Measurements from ENCODE around the gene SMG1. TPM values are rescaled to one million over a fixed set of nuclear protein-coding genes. Genes with fewer than 3 reads are reported as not detected.

SMG1 gene
- total and polyA plus RNA-seq, 10 of the 15 experiments (the other 5 are each of a cell fraction or from before 2014, with no cell fraction given), result 3.9 to 66.7 (median 37.0) TPM

DNA sequence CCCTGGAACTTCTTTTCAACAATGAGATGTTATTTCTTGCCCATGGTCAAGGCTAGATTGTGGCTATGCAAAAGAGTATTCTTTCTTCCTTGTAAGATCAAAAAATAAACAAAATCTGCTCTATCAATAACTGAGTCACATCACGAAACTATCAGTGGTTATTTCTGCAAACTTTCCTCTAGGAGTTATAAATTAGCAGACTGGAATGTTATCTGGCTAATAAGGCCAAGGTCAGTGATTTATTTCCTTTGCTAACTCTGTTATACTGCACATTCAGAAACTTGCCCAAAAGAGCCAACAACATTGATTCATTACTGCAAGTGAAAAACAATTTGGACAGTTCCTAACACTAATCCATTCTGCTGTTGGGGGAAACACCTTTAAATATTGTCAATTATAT lies 129.8 kb downstream of the SMG1 start (continued):
- TF ChIP-seq ZBTB11 (CRISPR knock-in tag; IDR thresholded peaks at IDR 0.05) (no peak), SREBF2 (IDR thresholded peaks at IDR 0.05; ENCODE audit: low read length) (no peak), ZNF274 (IDR thresholded peaks at IDR 0.05; ENCODE audit: insufficient read depth, insufficient read length) (no peak), SMC3 (IDR thresholded peaks at IDR 0.05; ENCODE audit: borderline replicate concordance, low read length) (no peak), ETV6 (conservative IDR thresholded peaks at IDR 0.05 in 1 of 2, IDR thresholded peaks at IDR 0.05 in 1 of 2; ENCODE audit: borderline replicate concordance in 1 of 2, low read depth in 1 of 2) (no peak), EZH2 (IDR thresholded peaks at IDR 0.05; ENCODE audit: borderline replicate concordance, control insufficient read depth, low read depth, low read length) (no peak), NFYA (IDR thresholded peaks at IDR 0.05; ENCODE audit: borderline replicate concordance, low read depth, low read length) (no peak)
- TF ChIP-seq, protein P1, sequence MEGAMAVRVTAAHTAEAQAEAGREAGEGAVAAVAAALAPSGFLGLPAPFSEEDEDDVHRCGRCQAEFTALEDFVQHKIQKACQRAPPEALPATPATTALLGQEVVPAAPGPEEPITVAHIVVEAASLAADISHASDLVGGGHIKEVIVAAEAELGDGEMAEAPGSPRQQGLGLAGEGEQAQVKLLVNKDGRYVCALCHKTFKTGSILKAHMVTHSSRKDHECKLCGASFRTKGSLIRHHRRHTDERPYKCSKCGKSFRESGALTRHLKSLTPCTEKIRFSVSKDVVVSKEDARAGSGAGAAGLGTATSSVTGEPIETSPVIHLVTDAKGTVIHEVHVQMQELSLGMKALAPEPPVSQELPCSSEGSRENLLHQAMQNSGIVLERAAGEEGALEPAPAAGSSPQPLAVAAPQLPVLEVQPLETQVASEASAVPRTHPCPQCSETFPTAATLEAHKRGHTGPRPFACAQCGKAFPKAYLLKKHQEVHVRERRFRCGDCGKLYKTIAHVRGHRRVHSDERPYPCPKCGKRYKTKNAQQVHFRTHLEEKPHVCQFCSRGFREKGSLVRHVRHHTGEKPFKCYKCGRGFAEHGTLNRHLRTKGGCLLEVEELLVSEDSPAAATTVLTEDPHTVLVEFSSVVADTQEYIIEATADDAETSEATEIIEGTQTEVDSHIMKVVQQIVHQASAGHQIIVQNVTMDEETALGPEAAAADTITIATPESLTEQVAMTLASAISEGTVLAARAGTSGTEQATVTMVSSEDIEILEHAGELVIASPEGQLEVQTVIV (IDR thresholded peaks at IDR 0.05; ENCODE audit: borderline replicate concordance, partially characterized antibody), result no peak

Measured in GM12878 (cell line).